Measurements from ENCODE around the gene RNF151. TPM values are rescaled to one million over a fixed set of nuclear protein-coding genes. Genes with fewer than 3 reads are reported as not detected.

The RNF151 gene
- total RNA-seq, 4 donors from 2014 or later = not detected

DNA sequence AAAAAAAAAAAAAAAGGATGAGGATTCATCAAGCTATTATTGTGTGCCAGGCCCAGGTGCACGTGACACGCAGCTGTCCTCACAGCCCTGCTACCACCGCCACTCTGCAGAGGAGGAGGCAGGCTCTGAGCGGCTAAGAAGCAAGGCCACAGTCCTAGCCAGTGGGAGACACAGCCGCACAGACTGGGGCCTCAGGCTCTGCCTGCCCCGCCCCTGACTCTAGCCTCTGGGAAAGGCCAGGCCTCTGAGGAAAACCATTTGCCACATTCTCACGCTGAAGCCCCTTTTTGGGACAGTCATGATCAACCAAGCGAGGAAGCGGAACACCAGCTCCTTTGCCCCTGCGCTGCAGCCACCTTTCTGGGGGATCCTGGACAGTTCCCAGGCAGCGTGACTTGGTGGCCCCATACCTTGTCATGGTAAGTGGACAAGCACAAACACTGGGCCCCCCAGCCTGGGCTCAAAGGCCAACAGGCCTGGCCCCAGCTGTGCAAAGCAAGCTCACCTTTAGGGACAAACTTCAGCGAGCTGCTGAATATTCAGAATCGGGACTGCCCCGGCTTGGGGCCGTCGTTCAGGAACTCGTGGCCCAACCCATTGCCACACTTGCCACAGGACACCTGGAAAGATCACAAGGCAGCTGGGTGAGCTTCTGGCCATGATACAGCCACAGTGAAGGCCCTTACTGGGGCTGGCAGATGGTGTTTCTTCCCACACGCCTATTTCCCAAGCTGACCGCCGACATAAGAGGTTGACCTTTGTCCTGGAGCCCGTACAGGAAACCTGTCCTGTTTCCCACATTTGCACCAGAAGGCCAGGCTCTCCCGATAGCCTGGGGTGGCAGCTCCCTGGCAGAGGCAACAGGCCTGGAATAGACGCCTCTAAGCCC lies 26.1 kb upstream of the RNF151 start:
- TF ChIP-seq POLR2A (IDR thresholded peaks at IDR 0.05) (peak in 1 of 2 donors; percentile 29), CTCF (IDR thresholded peaks at IDR 0.05) (no peak)
- Histone ChIP-seq H3K9me3 (no peaks in the 10 kb centered on the region), H3K4me1 (peaks cover 5 to 37% (median 15%) of the 10 kb centered on the region in 4 donors), H3K27me3 (no peaks in the 10 kb centered on the region), H3K36me3 (peaks cover 0 to 32% (median 0%) of the 10 kb centered on the region in 3 donors), H3K4me3 (peak overlapping the region in 2 of 4 donors; percentile 77 to 78), H3K27ac (peak overlapping the region; percentile 30 to 81 (median 67))
- peak; percentile 43 to 75 (median 68) for DNase-seq

DNA sequence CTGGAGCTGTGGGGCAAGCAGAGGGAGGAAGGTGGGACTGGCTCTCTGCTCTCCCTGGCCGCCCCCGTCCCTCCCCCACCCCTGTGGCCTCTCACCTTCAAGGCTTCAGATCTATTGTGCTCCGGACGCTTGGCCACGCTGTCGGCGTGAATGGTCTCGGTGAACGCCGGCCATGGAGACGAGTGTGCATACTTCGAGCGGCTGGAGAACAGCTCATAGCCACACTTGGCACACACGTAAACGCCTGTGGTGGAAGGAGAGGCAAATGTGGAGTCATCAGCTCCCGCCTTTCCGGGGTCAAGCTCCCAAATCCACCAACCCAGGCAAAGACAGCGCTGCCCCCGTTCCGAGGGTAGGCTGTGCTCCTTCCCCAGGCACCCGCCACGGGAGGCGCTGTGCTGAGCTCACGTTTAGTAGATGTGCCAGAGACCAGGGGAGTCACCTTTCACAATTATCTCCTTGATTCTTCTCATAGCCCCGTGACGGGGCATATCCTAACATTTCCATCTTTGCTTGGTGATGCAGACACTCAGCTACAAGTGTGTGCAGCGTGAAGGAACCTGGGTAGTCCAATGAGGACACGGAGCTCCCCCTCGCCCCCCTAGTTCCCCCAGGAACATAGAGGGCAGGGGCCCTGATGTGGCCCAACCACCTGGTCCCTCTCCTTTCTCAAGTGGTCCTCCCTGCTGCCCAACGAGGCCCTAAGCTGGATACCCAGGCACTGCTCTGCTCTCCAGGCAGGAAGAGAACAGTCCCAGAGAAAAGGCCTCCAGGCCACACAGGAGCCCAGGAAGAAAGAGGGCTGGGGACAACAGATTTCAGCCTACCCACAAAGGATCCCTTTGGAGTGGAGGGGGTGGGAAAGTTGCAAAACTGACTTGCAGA lies 25.3 kb upstream of the RNF151 start:
- no peaks in the 10 kb centered on the region for H3K27me3 ChIP-seq
- H3K9me3 ChIP-seq = no peaks in the 10 kb centered on the region
- H3K27ac ChIP-seq = peak overlapping the region; percentile 30 to 81 (median 78)
- peaks cover 5 to 37% (median 15%) of the 10 kb centered on the region in 4 donors for H3K4me1 ChIP-seq
- DNase-seq = no peak
- peak overlapping the region in 2 of 4 donors; percentile 77 to 78 for H3K4me3 ChIP-seq
- peaks cover 0 to 32% (median 0%) of the 10 kb centered on the region in 3 donors for H3K36me3 ChIP-seq
- TF ChIP-seq POLR2A (IDR thresholded peaks at IDR 0.05) = no peak
- TF ChIP-seq CTCF (IDR thresholded peaks at IDR 0.05) = no peak

DNA sequence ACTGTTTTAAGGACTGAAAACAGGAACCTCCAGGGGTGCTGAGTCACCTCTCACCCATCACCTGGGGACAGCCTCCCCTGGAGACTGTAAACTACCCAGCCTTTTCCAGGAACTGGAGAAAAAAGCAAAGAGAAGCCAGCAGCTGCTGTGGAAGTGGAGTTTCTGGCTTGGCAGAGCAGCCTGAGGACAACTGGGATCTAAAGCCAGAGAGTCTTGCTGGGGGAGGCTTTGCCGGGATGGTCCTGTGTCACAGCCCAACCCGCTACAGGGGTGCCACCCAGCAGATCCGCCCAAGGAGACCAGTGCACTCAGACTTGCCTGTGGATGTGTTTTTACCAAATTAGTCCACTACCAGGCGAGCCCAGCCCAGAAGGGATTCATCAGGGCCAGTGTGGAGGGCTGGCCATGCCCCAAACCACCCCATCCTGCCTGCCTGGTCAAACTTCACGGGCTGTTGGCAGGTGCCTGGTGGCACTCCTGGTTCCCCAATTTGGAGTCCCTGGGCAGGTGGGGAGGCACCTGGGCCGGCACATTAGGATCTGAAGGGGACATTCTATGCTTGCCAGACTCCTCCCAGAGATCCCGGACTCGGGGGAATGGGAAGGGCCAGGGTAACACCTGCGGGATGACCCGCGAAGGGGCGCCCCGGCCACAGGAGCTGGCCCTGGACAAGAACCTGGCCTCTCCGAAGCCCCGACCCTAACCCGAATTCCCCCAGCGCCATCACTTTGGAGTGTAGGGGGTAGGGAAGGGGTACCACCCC lies 24.4 kb upstream of the RNF151 start:
- Histone ChIP-seq H3K36me3 (peaks cover 0 to 32% (median 0%) of the 10 kb centered on the region in 3 donors), H3K27me3 (no peaks in the 10 kb centered on the region), H3K4me1 (peaks cover 5 to 37% (median 15%) of the 10 kb centered on the region in 4 donors), H3K4me3 (peak overlapping the region; percentile 57 to 87 (median 78)), H3K27ac (peak overlapping the region; percentile 60 to 81 (median 78)), H3K9me3 (no peaks in the 10 kb centered on the region)
- DNase-seq = peak in 1 of 3 donors; percentile 40
- TF ChIP-seq POLR2A (IDR thresholded peaks at IDR 0.05) = no peak
- no peak for TF ChIP-seq CTCF (IDR thresholded peaks at IDR 0.05)

DNA sequence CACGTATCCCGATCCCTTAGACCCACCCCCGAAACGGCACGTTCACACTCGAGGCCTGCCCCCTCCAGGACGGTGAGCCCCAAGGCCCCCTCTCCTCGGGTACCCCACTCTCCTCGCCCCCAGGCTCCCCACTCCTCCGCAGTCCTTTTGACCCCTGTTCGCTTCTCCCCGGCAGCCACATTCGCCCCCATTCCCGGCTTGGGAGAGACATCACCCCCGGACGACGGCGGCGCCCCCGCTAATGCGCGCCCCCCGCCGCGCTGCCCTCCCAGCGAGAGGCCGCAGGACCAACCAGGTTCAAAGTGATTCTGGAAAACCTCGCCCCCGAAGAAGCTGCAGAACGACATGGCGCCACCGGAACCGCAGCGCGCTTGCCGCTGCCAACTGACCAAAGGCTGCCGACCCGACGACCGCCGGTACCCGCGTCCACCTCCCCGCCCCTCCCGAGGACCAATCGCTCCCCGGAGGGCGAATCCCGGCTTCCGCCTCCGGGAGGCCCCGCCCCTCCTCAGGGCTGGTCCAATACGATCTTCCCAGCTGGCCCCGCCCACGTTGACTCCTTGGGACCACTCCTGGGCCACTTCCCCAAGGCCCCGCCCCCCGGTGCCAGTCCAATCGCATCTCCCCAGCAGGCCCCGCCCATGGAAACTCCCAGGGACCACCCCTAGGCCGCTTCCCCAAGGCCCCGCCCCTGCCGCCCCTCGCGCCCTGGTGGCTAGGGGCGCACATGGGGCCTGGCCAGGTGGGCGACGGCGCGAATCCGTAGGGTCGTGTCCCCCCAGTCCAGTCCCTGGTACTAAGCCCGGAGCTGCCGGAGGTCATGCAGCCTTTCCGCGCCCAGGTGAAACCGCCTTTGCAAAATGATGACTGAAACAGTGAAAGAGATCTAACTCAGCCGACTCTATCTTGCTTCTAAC lies 23.6 kb upstream of the RNF151 start, which contains the start of gene MSRB1:
Gene MSRB1 (minus strand): TSS at position 390 of the 917 bp plus-strand sequence. CDS start 43 bp downstream, at position 347.
- peak within 1 kb of the TSS; percentile 60 to 81 (median 78) for H3K27ac ChIP-seq
- peaks cover 0 to 26% (median 0%) of the 10 kb centered on the region in 3 donors for H3K36me3 ChIP-seq
- no peaks in the 10 kb centered on the region for H3K9me3 ChIP-seq
- H3K4me1 ChIP-seq = peaks cover 5 to 37% (median 15%) of the 10 kb centered on the region in 4 donors
- H3K4me3 ChIP-seq = peak within 1 kb of the TSS; percentile 57 to 87 (median 78)
- TF ChIP-seq CTCF (IDR thresholded peaks at IDR 0.05) (peak in 2 of 6 experiments; percentile 12 to 20), POLR2A (IDR thresholded peaks at IDR 0.05) (peak; percentile 94 to 97)
- DNase-seq = peak; percentile 100
- H3K27me3 ChIP-seq = no peaks in the 10 kb centered on the region
